Measurements from ENCODE around the gene HAVCR1.

HAVCR1 gene

DNA sequence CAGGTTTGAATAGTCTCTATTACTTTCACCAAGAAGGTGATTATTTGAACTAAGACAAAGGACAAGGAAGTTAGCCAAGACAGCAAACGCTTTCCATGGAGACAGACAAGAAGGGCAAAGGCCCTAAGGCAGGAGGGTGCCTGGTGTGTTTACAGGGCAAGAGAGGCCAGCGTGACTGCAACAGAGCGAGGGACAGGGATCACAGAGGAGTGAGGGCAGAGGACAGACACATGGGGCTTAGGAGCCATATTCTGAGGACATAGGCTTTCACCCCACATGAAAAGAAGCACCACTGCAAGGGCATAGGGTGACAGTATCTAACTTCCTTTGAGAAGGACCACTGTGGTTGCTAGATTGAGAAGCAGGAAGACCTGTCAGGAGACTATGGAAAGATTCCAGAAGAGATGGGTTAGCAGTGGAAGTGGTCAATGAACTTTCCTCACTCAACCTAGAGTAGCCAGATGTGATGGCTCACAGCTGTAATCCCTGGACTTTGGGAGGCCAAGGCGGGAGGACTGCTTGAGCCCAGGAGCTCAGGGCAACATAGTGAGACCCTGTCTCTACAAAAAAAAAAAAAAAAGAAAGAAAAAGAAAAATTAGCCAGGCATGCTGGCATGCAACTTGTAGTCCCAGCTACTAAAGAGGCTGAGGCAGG is 5.0 kb upstream of the HAVCR1 start:
- Histone ChIP-seq H3K4me3 (ENCODE audit: low read depth, low read length) (no peak overlapping the region), H3K4me1 (ENCODE audit: control insufficient read depth, insufficient read depth, low read length) (no peaks in the 10 kb centered on the region), H3K27ac (ENCODE audit: extremely low read depth, low read depth, low read length) (no peak overlapping the region), H3K9me3 (ENCODE audit: control insufficient read depth, insufficient read depth, low read depth, low read length) (no peaks in the 10 kb centered on the region), H3K36me3 (ENCODE audit: control insufficient read depth in 2 of 2, insufficient read depth in 1 of 2, low read length in 2 of 2) (no peaks in the 10 kb centered on the region)
- no peak for TF ChIP-seq HOXA7 (CRISPR knock-in tag; IDR thresholded peaks at IDR 0.05; ENCODE audit: borderline replicate concordance)
- TF ChIP-seq ZXDB (tag by site-specific recombination; IDR thresholded peaks at IDR 0.05) = no peak
- TF ChIP-seq BCL11A (tag by site-specific recombination; IDR thresholded peaks at IDR 0.05; ENCODE audit: low read depth) = no peak
- TF ChIP-seq ZNF530 (tag by site-specific recombination; IDR thresholded peaks at IDR 0.05; ENCODE audit: low read depth) = no peak
- TF ChIP-seq ZNF837 (tag by site-specific recombination; IDR thresholded peaks at IDR 0.05) = no peak
- TF ChIP-seq ZNF544 (tag by site-specific recombination; IDR thresholded peaks at IDR 0.05) = no peak
- no peak for TF ChIP-seq HOXC10 (CRISPR knock-in tag; IDR thresholded peaks at IDR 0.05)
- TF ChIP-seq ZNF184 (tag by site-specific recombination; IDR thresholded peaks at IDR 0.05) = no peak
- no peak for TF ChIP-seq KLF10 (tag by site-specific recombination; IDR thresholded peaks at IDR 0.05)
- TF ChIP-seq ZFP41 (tag by site-specific recombination; IDR thresholded peaks at IDR 0.05; ENCODE audit: borderline replicate concordance) = no peak
- TF ChIP-seq ZNF654 (tag by site-specific recombination; IDR thresholded peaks at IDR 0.05; ENCODE audit: low read depth) = no peak
- TF ChIP-seq ZNF664 (tag by site-specific recombination; IDR thresholded peaks at IDR 0.05) = no peak
- CTCF ChIA-PET = no interaction called here
- POLR2A ChIA-PET = no interaction called here

DNA sequence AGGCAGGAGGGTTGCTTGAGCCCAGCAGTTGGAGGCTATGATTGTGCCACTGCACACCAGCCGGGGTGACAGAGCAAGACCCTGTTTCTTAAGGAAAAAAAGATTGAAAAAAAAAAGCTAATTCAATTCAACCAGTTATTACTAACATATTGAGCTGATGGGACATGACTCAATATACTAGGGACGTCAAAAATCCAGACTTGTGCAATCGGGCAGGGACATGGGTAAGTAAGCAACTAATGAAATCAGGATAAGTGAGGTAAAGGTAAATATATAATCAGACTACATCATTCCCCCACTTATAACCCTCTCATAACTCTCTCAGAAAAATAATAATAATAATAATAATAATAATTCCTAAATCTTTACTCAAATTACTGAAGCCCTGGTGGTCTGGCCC is 975 bp upstream of the HAVCR1 start:
- Histone ChIP-seq H3K4me3 (ENCODE audit: low read depth, low read length) (no peak overlapping the region), H3K4me1 (ENCODE audit: control insufficient read depth, insufficient read depth, low read length) (no peaks in the 10 kb centered on the region), H3K27ac (ENCODE audit: extremely low read depth, low read depth, low read length) (no peak overlapping the region), H3K36me3 (ENCODE audit: control insufficient read depth in 2 of 2, insufficient read depth in 1 of 2, low read length in 2 of 2) (no peaks in the 10 kb centered on the region), H3K9me3 (ENCODE audit: control insufficient read depth, insufficient read depth, low read depth, low read length) (no peaks in the 10 kb centered on the region)
- ChIA-PET CTCF (no interaction called here), POLR2A (no interaction called here)
- TF ChIP-seq ZNF560 (tag by site-specific recombination; IDR thresholded peaks at IDR 0.05; ENCODE audit: borderline replicate concordance) (no peak), OSR2 (tag by site-specific recombination; IDR thresholded peaks at IDR 0.05) (no peak), SP2 (tag by site-specific recombination; IDR thresholded peaks at IDR 0.05) (no peak), MZF1 (tag by site-specific recombination; IDR thresholded peaks at IDR 0.05; ENCODE audit: borderline replicate concordance) (no peak), ZNF561 (tag by site-specific recombination; IDR thresholded peaks at IDR 0.05; ENCODE audit: borderline replicate concordance) (no peak), ZNF626 (tag by site-specific recombination; IDR thresholded peaks at IDR 0.05) (no peak), ZNF416 (tag by site-specific recombination; IDR thresholded peaks at IDR 0.05) (no peak), ZXDB (tag by site-specific recombination; IDR thresholded peaks at IDR 0.05) (no peak), KLF16 (tag by site-specific recombination; IDR thresholded peaks at IDR 0.05) (no peak), ZNF391 (tag by site-specific recombination; IDR thresholded peaks at IDR 0.05; ENCODE audit: borderline replicate concordance, low read depth) (no peak), ZBTB1 (tag by site-specific recombination; IDR thresholded peaks at IDR 0.05) (no peak)
- TF ChIP-seq, protein P1, sequence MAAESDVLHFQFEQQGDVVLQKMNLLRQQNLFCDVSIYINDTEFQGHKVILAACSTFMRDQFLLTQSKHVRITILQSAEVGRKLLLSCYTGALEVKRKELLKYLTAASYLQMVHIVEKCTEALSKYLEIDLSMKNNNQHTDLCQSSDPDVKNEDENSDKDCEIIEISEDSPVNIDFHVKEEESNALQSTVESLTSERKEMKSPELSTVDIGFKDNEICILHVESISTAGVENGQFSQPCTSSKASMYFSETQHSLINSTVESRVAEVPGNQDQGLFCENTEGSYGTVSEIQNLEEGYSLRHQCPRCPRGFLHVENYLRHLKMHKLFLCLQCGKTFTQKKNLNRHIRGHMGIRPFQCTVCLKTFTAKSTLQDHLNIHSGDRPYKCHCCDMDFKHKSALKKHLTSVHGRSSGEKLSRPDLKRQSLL (tag by site-specific recombination; IDR thresholded peaks at IDR 0.05) = no peak
- TF ChIP-seq, protein P2, sequence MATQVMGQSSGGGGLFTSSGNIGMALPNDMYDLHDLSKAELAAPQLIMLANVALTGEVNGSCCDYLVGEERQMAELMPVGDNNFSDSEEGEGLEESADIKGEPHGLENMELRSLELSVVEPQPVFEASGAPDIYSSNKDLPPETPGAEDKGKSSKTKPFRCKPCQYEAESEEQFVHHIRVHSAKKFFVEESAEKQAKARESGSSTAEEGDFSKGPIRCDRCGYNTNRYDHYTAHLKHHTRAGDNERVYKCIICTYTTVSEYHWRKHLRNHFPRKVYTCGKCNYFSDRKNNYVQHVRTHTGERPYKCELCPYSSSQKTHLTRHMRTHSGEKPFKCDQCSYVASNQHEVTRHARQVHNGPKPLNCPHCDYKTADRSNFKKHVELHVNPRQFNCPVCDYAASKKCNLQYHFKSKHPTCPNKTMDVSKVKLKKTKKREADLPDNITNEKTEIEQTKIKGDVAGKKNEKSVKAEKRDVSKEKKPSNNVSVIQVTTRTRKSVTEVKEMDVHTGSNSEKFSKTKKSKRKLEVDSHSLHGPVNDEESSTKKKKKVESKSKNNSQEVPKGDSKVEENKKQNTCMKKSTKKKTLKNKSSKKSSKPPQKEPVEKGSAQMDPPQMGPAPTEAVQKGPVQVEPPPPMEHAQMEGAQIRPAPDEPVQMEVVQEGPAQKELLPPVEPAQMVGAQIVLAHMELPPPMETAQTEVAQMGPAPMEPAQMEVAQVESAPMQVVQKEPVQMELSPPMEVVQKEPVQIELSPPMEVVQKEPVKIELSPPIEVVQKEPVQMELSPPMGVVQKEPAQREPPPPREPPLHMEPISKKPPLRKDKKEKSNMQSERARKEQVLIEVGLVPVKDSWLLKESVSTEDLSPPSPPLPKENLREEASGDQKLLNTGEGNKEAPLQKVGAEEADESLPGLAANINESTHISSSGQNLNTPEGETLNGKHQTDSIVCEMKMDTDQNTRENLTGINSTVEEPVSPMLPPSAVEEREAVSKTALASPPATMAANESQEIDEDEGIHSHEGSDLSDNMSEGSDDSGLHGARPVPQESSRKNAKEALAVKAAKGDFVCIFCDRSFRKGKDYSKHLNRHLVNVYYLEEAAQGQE (tag by site-specific recombination; IDR thresholded peaks at IDR 0.05) = no peak
- TF ChIP-seq, protein P3, sequence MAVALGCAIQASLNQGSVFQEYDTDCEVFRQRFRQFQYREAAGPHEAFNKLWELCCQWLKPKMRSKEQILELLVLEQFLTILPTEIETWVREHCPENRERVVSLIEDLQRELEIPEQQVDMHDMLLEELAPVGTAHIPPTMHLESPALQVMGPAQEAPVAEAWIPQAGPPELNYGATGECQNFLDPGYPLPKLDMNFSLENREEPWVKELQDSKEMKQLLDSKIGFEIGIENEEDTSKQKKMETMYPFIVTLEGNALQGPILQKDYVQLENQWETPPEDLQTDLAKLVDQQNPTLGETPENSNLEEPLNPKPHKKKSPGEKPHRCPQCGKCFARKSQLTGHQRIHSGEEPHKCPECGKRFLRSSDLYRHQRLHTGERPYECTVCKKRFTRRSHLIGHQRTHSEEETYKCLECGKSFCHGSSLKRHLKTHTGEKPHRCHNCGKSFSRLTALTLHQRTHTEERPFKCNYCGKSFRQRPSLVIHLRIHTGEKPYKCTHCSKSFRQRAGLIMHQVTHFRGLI (tag by site-specific recombination; IDR thresholded peaks at IDR 0.05) = no peak
- TF ChIP-seq, protein P4, sequence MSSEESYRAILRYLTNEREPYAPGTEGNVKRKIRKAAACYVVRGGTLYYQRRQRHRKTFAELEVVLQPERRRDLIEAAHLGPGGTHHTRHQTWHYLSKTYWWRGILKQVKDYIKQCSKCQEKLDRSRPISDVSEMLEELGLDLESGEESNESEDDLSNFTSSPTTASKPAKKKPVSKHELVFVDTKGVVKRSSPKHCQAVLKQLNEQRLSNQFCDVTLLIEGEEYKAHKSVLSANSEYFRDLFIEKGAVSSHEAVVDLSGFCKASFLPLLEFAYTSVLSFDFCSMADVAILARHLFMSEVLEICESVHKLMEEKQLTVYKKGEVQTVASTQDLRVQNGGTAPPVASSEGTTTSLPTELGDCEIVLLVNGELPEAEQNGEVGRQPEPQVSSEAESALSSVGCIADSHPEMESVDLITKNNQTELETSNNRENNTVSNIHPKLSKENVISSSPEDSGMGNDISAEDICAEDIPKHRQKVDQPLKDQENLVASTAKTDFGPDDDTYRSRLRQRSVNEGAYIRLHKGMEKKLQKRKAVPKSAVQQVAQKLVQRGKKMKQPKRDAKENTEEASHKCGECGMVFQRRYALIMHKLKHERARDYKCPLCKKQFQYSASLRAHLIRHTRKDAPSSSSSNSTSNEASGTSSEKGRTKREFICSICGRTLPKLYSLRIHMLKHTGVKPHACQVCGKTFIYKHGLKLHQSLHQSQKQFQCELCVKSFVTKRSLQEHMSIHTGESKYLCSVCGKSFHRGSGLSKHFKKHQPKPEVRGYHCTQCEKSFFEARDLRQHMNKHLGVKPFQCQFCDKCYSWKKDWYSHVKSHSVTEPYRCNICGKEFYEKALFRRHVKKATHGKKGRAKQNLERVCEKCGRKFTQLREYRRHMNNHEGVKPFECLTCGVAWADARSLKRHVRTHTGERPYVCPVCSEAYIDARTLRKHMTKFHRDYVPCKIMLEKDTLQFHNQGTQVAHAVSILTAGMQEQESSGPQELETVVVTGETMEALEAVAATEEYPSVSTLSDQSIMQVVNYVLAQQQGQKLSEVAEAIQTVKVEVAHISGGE (tag by site-specific recombination; conservative IDR thresholded peaks at IDR 0.05; ENCODE audit: low read depth) = no peak
